OCI-LY3 (cell line): ENCODE measurements around the gene ZMAT5.

Experiments
- EZH2phosphoT487 ChIP-seq: fragments of 200-600 bp; shearing (Covaris generic); IDR thresholded peaks from 2 replicates; pipeline ENCODE4 v1.6.1; 2018; ENCODE audit warnings: antibody characterized with exemption, mixed run types, low read depth
- TF ChIP-seq, protein P1 (sequence below): fragments of 200-600, 300-600 bp; sonication (generic); IDR thresholded peaks from 2 replicates; pipeline ENCODE4 v1.5.1; 2014; ENCODE audit warnings: antibody characterized with exemption, low read length, low read depth

DNA sequence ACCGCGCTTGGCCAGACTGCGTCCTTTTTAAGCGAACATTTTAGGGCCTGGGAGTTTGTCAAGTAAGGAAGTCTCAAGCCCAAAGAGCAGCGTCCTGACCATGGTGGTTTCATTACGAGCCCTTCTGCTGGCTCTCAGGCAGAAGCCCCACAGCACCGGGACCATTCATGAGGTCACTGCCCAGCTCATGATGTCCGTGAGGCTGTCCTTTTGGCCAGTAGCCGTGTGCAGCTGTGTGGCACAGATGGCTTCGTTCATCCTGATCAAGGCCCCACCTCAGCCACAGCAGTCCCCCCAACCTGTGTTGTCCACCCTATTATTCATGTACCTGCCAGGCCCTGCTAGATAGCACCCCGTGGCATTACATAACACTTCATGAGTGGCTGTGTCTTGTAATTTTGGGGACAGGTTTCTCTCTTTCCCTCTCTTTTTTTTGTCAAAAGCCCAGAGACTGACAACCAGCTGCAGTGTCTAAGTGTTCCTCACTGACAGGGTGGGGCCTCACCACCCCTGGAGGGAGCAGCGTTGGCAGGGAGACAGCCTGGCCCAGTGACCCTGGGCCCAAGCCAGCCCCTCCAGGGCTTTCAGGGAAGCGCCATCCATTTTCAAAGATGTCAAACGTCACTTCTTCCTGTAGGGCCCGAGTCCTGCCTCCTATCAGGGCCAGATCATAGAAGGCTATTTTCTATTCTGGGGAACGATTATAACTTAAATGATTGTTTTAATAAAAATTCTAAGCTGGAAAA, 68.8 kb downstream of the ZMAT5 start:
- TF ChIP-seq, protein P1, sequence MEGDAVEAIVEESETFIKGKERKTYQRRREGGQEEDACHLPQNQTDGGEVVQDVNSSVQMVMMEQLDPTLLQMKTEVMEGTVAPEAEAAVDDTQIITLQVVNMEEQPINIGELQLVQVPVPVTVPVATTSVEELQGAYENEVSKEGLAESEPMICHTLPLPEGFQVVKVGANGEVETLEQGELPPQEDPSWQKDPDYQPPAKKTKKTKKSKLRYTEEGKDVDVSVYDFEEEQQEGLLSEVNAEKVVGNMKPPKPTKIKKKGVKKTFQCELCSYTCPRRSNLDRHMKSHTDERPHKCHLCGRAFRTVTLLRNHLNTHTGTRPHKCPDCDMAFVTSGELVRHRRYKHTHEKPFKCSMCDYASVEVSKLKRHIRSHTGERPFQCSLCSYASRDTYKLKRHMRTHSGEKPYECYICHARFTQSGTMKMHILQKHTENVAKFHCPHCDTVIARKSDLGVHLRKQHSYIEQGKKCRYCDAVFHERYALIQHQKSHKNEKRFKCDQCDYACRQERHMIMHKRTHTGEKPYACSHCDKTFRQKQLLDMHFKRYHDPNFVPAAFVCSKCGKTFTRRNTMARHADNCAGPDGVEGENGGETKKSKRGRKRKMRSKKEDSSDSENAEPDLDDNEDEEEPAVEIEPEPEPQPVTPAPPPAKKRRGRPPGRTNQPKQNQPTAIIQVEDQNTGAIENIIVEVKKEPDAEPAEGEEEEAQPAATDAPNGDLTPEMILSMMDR: no peak
- TF ChIP-seq EZH2phosphoT487: no peak
